Parathyroid adenoma (tissue), 2 donors: ENCODE data around the gene ASB2.
A peak's percentile ranks its signal among the peaks of the same experiment; 100 is the strongest.

ENCODE experiments used
- H2AFZ ChIP-seq: fragments of 300-600 bp; sonication (generic); one replicate; pipeline ENCODE4 v1.7.0; 2017; ENCODE audit warnings: antibody characterized with exemption, mild to moderate bottlenecking
- H3K27ac ChIP-seq: fragments of 300-600 bp; sonication (generic); one replicate; pipeline ENCODE4 v1.7.0; 2017
- H3K27me3 ChIP-seq: fragments of 300-600 bp; sonication (generic); one replicate; pipeline ENCODE4 v1.7.0; 2017; ENCODE audit warnings: low read length; ENCODE audit not compliant: control insufficient read depth, insufficient read depth
- H3K36me3 ChIP-seq: fragments of 300-600 bp; sonication (generic); one replicate; pipeline ENCODE4 v1.7.0; 2017; ENCODE audit warnings: low read length; ENCODE audit not compliant: control insufficient read depth, insufficient read depth
- H3K4me1 ChIP-seq: fragments of 300-600 bp; sonication (generic); one replicate; pipeline ENCODE4 v1.7.0; 2017; ENCODE audit warnings: control low read depth
- H3K4me2 ChIP-seq: fragments of 300-600 bp; sonication (generic); one replicate; pipeline ENCODE4 v1.7.0; 2017; ENCODE audit warnings: low read length
- H3K4me3 ChIP-seq: fragments of 300-600 bp; sonication (generic); one replicate; pipeline ENCODE4 v1.7.0; 2017; ENCODE audit warnings: low read depth, low read length
- H3K79me2 ChIP-seq: fragments of 300-600 bp; sonication (generic); one replicate; pipeline ENCODE4 v1.7.0; 2017; ENCODE audit warnings: control low read depth
- H3K9ac ChIP-seq: fragments of 300-600 bp; sonication (generic); one replicate; pipeline ENCODE4 v1.7.0; 2017; ENCODE audit warnings: mild to moderate bottlenecking
- H3K9me3 ChIP-seq: fragments of 300-600 bp; sonication (generic); one replicate; pipeline ENCODE4 v1.7.0; 2017; ENCODE audit warnings: low read length; ENCODE audit not compliant: control insufficient read depth
- CTCF ChIP-seq: fragments of 300-600 bp; sonication (generic); IDR thresholded peaks from one replicate; pipeline ENCODE4 v1.7.0; 2017; ENCODE audit warnings: antibody characterized with exemption, mild to moderate bottlenecking
- donor health status: primary hyperparathyroidism.

Gene ASB2

DNA sequence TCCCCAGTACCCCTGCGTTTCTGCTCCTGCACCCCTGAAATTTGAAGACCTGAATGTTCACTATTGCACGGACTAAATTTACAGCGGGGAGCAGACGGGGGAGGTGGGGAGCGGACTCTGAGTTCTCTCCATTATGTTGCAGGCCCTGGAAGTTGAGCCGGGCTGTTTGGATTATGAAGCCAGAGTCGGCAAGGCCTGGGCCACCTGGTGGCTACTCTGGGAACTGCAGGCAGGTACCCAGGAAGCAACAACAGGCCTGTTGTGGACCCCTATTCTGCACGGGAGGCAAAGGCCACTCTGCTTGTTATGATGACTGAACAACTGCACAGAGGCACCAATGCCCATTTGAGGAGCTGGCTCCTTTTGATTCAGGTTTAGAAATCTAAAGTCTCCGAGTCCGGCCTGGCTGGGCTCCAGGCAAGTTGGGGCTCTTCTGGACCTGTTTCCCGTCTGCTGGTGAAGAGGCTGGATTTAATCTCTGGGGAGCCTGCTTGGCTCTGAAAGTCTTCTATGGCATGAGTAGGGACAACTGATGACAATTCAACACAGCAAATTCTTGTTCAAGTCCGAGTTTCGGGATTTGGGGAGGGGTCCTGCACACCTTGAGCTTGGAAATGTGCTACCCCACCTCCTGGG lies 83.3 kb downstream of the ASB2 start:
- no peak overlapping the region for H3K4me2 ChIP-seq
- no peak overlapping the region for H3K9ac ChIP-seq
- H3K79me2 ChIP-seq, result no peaks in the 10 kb centered on the region
- no peaks in the 10 kb centered on the region for H3K27me3 ChIP-seq
- peak overlapping the region; percentile 23 for H2AFZ ChIP-seq
- peak; percentile 99 for TF ChIP-seq CTCF
- H3K4me3 ChIP-seq, result no peak overlapping the region
- H3K4me1 ChIP-seq, result no peaks in the 10 kb centered on the region
- H3K9me3 ChIP-seq, result no peaks in the 10 kb centered on the region
- H3K27ac ChIP-seq, result no peak overlapping the region
- H3K36me3 ChIP-seq, result no peaks in the 10 kb centered on the region

DNA sequence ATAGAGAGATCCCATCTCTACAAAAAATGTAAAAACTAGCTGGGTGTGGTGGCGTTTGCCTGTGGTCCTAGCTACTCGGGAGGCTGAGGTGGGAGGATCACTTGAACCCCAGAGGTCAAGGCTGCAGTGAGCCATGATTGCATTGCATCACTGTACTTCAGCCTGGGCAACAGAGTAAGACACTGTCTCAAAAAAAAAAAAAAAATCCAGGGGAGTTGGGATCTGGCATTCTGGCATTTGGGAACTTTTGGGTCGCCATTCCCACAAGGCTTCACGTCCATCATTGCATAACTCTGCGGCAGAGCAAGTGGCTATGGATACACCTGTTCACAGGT lies 83.9 kb downstream of the ASB2 start:
- no peaks in the 10 kb centered on the region for H3K79me2 ChIP-seq
- no peak overlapping the region for H3K4me3 ChIP-seq
- no peak for TF ChIP-seq CTCF
- no peaks in the 10 kb centered on the region for H3K9me3 ChIP-seq
- no peak overlapping the region for H3K27ac ChIP-seq
- H3K27me3 ChIP-seq, result no peaks in the 10 kb centered on the region
- no peak overlapping the region for H3K4me2 ChIP-seq
- no peak overlapping the region for H3K9ac ChIP-seq
- no peaks in the 10 kb centered on the region for H3K36me3 ChIP-seq
- no peaks in the 10 kb centered on the region for H3K4me1 ChIP-seq
- no peak overlapping the region for H2AFZ ChIP-seq

- no peak overlapping the region for H3K4me3 ChIP-seq
- H3K27ac ChIP-seq, result no peak overlapping the region
- no peaks in the 10 kb centered on the region for H3K4me1 ChIP-seq
- H3K27me3 ChIP-seq, result no peaks in the 10 kb centered on the region
- H2AFZ ChIP-seq, result no peak overlapping the region
- no peak overlapping the region for H3K9ac ChIP-seq
- no peaks in the 10 kb centered on the region for H3K79me2 ChIP-seq
- H3K9me3 ChIP-seq, result no peaks in the 10 kb centered on the region
- no peak overlapping the region for H3K4me2 ChIP-seq
- no peak for TF ChIP-seq CTCF
- H3K36me3 ChIP-seq, result no peaks in the 10 kb centered on the region
Observed at GRCh38 chr14:93891756-93892504, 84.4 kb downstream of the ASB2 start.

DNA sequence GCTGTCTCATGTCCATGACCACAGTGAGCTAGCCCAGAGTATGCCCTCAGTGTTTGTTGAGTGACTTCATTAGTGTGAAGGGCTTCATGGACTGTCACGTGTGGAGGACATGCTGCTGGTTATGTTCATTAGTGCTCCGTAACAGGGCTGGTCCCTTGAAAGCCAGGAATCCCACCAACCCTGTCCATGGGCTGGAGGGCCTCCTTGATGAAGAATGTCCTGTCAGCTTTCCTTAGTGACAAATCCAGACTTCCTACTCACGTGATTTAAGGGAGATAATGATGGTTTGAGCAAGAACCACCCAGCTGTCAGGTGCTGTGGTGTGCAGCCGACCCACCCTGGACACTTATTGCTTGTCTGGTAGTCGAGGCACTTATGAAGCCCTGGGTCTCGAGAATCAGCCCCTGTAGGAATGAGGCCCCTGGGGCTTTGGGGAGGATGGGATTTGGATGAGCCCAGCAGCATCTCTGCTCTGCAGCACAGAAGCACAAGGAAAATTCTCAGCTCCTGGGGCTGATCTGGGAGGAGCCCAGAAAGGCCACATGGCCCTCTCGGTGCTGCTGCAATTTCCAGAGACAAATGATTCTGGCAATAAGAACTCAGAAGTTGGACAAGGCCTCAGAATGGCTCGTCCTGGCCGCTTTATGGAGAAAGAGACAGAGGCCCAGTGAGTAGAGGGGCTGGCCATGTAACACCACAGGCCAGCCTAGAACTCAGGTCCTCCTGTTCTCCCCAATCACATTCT lies 86.5 kb downstream of the ASB2 start:
- H3K36me3 ChIP-seq, result no peaks in the 10 kb centered on the region
- TF ChIP-seq CTCF, result no peak
- no peak overlapping the region for H3K4me3 ChIP-seq
- no peak overlapping the region for H3K4me2 ChIP-seq
- no peak overlapping the region for H3K9ac ChIP-seq
- H3K27ac ChIP-seq, result no peak overlapping the region
- H3K4me1 ChIP-seq, result no peaks in the 10 kb centered on the region
- H3K9me3 ChIP-seq, result no peaks in the 10 kb centered on the region
- no peak overlapping the region for H2AFZ ChIP-seq
- no peaks in the 10 kb centered on the region for H3K27me3 ChIP-seq
- H3K79me2 ChIP-seq, result no peaks in the 10 kb centered on the region
